ENCODE data around the gene COPG2.
"Not testable (repeated sequence)": the region's sequence is repeated elsewhere in the genome, so short reads cannot be mapped to it uniquely, and the experiment has no call there.

The COPG2 gene

DNA sequence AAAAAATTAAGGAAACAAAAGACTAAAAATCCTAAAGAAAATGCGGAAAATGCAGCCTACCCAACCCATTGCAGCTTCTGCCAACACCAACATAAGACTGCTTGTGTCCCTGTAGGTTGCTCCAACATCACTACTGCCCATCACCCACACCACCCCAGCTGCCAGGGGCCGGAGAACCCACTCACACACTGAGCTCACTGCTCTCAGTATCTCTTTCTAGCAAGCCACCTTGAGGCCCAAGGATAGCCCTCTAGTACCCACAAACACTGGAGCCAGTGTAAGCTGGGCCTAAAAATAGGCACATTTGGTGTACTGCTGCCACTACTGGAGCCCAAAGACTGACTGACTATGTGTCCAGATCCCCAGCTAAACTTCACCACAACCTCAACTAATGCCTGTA is 109.4 kb downstream of the COPG2 start:
- DNase-seq: no peak

GRCh38 chr7:130554481-130554880 is 114.1 kb downstream of the COPG2 start:
- DNase-seq: no peak

DNA sequence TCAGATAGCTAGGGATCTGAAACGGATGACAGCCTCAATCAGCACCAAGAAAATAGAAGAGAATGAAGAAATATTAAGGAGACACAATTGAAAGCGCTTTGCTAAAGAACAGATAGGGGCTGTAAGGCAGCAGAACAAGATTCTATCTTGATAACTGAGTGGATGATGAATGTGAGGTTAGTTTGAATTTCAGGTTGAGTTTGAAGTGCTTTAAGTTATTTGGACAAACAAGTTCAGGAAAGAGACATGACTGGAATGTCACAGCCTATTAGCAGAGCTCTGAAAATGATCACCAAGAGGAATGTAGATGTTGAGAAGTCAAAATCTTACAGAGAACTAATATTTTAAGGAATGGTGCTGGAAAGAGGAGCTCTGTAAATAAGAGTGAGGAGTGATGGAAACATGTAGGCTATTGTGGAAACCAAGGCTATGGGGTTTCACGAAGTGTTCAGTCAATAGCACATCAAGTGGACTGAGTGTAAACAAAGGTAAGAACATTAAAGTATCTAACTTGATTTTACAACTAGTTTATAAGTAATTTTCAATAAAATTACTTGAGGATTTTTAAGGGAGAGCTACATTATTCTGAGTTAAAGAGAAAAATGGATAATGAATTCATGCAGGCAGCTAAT is 115.0 kb downstream of the COPG2 start:
- DNase-seq: no peak

DNA sequence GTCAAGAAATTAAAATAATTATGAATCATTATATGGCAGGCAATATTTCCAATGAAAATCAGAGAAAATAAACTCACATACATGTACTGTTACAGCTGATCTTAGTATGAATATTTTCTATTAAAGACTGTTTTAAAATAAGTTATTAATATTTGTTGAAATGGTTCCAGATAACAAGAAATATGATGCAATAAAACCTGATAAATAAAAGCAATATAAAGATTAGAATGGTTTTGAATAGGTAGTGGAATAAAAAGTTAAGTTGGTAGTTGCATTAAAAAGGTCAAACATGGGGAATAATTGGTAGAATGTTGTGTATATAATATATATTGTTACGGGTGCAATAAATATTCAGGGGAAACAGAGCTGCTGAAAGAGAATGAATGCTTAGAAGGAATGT is 124.2 kb downstream of the COPG2 start:
- no peak for DNase-seq

- no peak for DNase-seq
Measured at GRCh38 chr7:130543487-130544010, 125.0 kb downstream of the COPG2 start.

GRCh38 chr7:130542297-130542696 is 126.3 kb downstream of the COPG2 start:
- DNase-seq: not testable (repeated sequence)

- DNase-seq: not testable (repeated sequence)
Measured at GRCh38 chr7:130541287-130541686, 127.3 kb downstream of the COPG2 start.

- not testable (repeated sequence) for DNase-seq
Measured at GRCh38 chr7:130537894-130538293, 130.7 kb downstream of the COPG2 start.

- DNase-seq: no peak
Measured at GRCh38 chr7:130529417-130529816, 139.1 kb downstream of the COPG2 start.

DNA sequence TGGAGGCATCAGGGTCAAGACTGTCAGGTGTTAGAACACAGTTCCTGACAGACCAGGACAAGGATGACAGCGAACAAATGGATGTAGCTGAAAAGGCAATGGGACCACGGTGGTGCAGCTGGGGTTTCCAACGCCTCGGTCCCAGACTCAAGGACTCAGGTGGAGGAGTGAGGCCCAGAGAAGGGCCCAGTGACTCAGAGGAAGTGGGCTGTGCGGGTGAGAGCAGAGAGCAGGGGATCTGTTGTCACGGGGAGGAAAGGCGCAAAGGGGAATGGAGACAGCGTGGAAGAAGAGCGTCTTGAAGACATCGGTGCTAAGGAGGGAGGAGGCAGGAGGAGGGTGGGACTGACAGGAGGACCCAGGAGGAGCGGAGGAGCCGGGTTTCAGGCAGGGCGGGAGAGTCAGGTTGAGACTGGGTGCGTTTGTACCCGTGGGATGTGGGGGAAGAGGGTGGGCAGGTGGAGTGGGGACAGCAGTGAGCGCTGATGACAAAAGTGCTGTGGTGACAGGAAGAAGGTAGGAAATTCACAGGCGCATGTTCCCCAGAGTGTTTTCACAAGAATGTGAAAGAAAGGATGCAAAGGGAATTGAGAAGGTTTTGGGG is 140.7 kb downstream of the COPG2 start:
- DNase-seq: not testable (repeated sequence)

DNA sequence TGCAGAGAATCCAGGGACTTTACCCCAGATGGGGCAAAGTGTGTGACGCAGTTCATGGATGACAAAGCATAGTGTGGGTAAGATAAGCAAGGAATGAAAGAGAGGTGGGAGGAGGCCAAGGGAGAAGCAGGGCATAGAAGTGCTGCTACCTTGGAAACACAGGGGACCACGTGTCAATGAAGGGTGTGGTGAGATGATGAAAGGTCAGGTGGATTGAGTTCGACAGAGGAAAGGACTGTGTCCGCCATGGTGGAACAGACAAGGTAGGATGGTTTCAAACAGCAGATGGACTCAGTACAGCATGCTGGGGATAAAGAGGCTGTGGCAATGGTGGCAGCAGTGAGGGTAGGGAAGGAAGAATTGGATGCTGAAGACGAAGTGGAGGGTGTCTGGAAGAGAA is 143.9 kb downstream of the COPG2 start:
- no peak for DNase-seq

DNA sequence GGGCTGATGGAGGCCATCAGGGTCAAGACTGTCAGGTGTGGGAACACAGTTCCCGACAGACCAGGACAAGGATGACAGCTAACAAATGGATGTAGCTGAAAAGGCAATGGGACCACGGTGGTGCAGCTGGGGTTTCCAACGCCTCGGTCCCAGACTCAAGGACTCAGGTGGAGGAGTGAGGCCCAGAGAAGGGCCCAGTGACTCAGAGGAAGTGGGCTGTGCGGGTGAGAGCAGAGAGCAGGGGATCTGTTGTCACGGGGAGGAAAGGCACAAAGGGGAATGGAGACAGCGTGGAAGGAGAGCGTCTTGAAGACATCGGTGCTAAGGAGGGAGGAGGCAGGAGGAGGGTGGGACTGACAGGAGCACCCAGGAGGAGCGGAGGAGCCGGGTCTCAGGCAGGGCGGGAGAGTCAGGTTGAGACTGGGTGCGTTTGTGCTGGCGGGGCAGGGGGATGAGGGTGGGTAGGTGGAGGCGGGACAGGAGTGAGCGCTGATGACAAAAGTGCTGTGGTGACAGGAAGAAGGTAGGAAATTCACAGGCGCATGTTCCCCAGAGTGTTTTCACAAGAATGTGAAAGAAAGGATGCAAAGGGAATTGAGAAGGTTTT is 144.9 kb downstream of the COPG2 start:
- not testable (repeated sequence) for DNase-seq

DNA sequence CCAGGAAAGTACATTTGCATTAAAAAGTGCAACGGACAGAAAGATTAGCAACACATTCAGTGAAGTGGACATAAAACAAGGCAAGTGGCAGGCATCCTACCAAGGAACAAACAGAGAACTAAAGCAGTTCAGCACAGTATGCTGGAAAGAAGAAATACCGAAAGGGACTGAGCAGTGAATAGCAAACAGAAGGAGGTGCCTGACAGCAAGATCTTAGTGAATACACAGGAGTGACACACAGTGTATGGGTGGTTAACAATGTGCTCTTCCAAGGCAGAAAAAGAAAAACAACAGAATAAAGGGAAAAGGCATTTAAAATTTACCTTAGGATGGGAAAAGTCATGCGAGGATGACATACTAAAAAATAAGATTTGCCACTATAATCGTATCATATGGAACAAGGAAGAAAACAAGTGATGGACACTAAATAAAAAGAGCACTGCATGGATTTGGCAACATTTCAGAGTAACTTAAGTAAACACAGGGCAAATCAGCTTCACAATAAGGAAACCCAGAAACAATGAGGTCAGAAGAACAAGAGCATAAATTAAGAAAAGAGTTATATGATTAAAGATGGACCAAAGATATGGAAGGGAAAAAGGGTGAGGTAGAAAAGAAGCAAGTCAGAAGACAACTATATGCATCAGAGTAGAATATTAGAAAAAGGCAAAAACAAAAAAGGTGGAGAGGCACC is 147.1 kb downstream of the COPG2 start:
- DNase-seq: no peak

DNA sequence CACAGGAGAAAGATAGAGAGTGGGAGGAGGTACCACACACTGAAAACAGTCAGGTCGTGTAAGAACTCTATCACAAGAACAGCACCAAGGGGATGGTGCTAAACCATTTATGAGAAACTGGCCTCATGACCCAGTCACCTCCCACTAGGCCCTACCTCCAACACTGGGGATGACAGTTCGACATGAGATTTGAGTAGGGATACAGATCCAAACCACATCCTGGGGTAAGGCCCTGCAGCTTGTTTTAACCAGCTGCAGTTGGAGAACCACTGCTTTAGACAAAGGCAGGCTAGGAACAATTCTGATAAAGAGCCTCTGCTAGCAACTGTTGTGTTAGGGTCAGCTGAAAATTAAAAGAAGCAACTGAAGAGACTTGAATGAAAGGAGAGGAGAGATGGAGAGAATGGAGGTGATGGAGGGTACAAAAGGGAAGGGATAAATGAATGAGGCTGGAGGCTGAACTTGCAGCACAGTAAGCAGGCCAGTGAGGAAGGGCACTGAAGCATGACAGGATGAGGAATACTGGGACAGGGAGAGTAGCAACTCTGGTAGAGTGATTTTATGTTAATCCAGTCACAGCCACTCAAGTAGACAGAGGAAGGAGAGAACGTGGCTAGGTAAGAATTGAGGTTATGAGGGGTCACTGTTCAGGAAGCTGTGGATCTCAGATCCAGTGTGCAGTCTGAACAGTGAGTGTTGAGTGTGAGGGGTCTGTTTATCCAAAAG is 153.1 kb downstream of the COPG2 start:
- no peak for DNase-seq

- no peak for DNase-seq
Measured at GRCh38 chr7:130513447-130513846, 155.1 kb downstream of the COPG2 start.

DNA sequence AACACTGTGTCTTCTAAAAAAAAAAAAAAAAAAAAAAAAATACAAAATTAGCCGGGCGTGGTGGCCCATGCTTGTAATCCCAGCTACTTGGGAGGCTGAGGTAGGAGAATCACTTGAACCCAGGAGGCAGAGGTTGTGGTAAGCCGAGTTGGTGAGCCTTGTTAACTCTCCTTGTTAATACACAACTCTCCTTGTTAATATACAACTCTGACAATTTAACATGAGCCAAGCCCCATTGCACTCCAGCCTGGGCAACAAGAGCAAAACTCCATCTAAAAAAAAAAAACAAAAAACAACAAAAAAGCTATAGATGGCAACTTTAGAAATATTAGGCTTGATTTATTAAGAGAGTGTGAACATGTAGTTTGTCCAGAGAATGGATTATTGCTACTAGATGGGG is 156.5 kb downstream of the COPG2 start:
- DNase-seq: not testable (repeated sequence)

DNA sequence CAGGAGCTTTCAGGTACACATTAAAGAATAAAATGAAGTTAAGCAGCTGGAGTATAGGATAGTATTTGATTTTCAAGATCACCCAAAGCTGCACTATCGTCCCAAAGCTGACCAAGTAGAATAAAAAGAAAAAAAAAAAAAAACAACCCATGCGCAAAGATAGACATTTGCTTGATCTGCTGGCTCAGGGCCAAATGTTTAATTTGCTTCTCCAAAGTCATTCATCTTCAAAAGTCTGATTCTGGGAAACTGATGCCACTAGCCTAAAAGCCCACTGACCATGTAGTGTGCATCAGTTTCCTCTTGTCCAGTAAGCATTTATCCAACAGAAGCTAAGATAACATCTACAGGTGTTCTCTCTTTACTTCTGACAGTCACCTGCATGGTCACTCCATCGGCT is 162.2 kb downstream of the COPG2 start:
- no peak for DNase-seq

- no peak for DNase-seq
Measured at GRCh38 chr7:130505753-130506152, 162.8 kb downstream of the COPG2 start.

- no peak for DNase-seq
Measured at GRCh38 chr7:130500910-130501309, 167.6 kb downstream of the COPG2 start.

DNA sequence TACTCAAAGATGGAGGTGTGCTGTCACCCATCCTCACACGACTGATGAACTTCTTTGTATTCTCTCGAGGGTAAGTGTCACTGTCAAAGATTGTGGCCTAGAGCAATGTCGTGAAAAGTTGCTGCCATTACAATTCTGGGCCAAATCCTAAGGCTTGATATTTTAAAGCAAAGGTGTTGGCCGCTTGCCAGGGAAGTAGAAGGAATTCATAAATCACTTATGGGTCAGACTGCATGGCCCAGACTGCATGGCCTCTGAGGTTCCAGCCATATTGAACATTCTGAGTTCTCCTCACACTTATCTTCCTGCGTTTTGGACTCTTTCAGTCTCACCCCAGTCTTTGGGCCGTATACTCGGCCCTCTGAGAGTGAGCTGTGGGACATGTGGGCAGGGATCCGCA is 168.1 kb downstream of the COPG2 start:
- DNase-seq: no peak

DNA sequence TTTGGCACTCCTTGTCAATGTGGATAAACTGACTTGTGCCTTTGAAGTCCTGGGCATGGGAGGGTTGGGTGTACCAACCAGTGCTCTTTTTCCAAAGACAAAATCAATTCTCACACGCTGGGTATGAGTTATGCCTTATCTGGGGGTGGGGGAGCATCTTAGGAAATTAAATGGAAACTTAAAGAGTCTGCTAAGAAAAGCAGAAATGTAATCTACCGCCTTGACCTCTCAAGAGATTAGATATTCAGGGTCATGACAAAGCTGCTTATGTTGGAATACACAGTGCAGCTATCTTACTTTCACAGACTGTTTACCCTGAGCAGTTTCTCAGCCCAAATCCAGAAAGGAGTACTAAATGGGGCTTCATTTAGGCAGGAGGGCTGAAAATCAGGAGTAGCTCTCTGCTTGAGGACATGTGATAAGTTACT is 174.1 kb downstream of the COPG2 start:
- DNase-seq: no peak

DNA sequence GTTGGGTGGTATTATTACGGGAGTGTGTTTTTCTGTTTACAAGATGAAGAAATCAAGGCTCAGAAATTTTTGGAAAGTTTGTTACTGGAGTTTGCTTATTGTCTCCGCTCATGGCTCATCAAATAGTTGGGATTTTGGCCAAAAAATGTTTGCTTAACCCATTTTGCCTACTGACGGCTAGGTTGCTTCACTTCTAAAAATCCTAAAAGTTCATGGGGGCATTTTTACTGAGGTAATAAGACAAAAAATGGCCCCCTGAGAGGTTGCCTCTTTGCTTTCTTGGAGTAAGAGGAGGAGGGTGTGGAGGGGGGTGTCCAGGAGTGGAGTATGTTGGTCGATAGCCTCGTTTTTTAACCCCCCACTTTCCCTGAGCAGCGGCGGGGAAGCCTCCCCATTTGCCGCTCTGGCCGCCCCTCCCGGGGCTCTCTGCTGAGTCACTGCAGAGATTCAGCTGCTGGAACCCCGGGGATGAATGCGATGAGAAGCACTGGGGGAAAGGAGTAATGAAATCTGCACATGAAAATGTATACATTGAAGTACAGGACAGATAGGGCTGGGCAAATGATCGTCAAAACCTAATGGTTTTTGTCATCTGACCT is 175.2 kb downstream of the COPG2 start:
- DNase-seq: no peak
